D341Med (cell line): ENCODE results near the gene JAKMIP1.

Experiments
- DNase-seq: peaks from one replicate; pipeline ENCODE4 v3.0.0; 2012; ENCODE audit warnings: low spot score

JAKMIP1 gene

GRCh38 chr4:6042293-6043063 lies 157.9 kb downstream of the JAKMIP1 start:
- DNase-seq: no peak

GRCh38 chr4:6041800-6042199 lies 158.5 kb downstream of the JAKMIP1 start:
- no peak for DNase-seq

- DNase-seq: no peak
These were observed 161.6 kb downstream of the JAKMIP1 start for GRCh38 chr4:6038711-6039110.

- no peak for DNase-seq
These were observed 164.6 kb downstream of the JAKMIP1 start for GRCh38 chr4:6035786-6036185.

- DNase-seq: no peak
These were observed 167.0 kb downstream of the JAKMIP1 start for GRCh38 chr4:6033381-6033780.

GRCh38 chr4:6032249-6033244 lies 167.8 kb downstream of the JAKMIP1 start:
- DNase-seq: no peak

- no peak for DNase-seq
These were observed 168.5 kb downstream of the JAKMIP1 start for GRCh38 chr4:6031846-6032245.

GRCh38 chr4:6030679-6031078 lies 169.7 kb downstream of the JAKMIP1 start:
- no peak for DNase-seq

- DNase-seq: no peak
These were observed 171.1 kb downstream of the JAKMIP1 start for GRCh38 chr4:6029254-6029653.

GRCh38 chr4:6028168-6028567 lies 172.2 kb downstream of the JAKMIP1 start:
- DNase-seq: no peak

GRCh38 chr4:6027392-6027791 lies 173.0 kb downstream of the JAKMIP1 start:
- no peak for DNase-seq

- DNase-seq: no peak
These were observed 175.9 kb downstream of the JAKMIP1 start for GRCh38 chr4:6024313-6024960.

- DNase-seq: no peak
These were observed 176.6 kb downstream of the JAKMIP1 start for GRCh38 chr4:6023731-6024130.

GRCh38 chr4:6022607-6023288 lies 177.6 kb downstream of the JAKMIP1 start:
- DNase-seq: no peak

- no peak for DNase-seq
These were observed 178.3 kb downstream of the JAKMIP1 start for GRCh38 chr4:6021831-6022606.

- DNase-seq: no peak
These were observed 179.7 kb downstream of the JAKMIP1 start for GRCh38 chr4:6020613-6021012.

GRCh38 chr4:6019316-6020263 lies 180.8 kb downstream of the JAKMIP1 start:
- peak; percentile 80 for DNase-seq

GRCh38 chr4:6018331-6018730 lies 182.0 kb downstream of the JAKMIP1 start, which contains the start of gene C4orf50:
Gene C4orf50, minus strand, starts transcription at chr4:6018431.
- no peak for DNase-seq

- no peak for DNase-seq
These were observed 182.5 kb downstream of the JAKMIP1 start for GRCh38 chr4:6017800-6018199.

- no peak for DNase-seq
These were observed 183.3 kb downstream of the JAKMIP1 start for GRCh38 chr4:6017030-6017429.
